ENCODE results near the gene KCNJ4. TPM values are rescaled to one million over a fixed set of nuclear protein-coding genes. Genes with fewer than 3 reads are reported as not detected.

The KCNJ4 gene
- total RNA-seq, 2 experiments from 2014 or later: not detected

Other genes with a start within 250 kb of the KCNJ4 start
- 10 to 100 TPM; 29.8 to 35.5 TPM for gene TMEM184B, start 182.2 kb downstream of the KCNJ4 start, total RNA-seq
- 100 to 1,000 TPM; 110 to 122 TPM for gene CSNK1E, start 137.8 kb downstream of the KCNJ4 start, total RNA-seq
- 1 to 10 TPM in 1 of 2 experiments, under 1 TPM in 1; 0.23 to 1.2 TPM for gene KDELR3, start 12.9 kb upstream of the KCNJ4 start, total RNA-seq
- gene DDX17, start 51.1 kb upstream of the KCNJ4 start, total RNA-seq: 100 to 1,000 TPM; 452 to 527 TPM
- gene DMC1, start 115.0 kb upstream of the KCNJ4 start, total RNA-seq: 10 to 100 TPM; 13.6 to 16.9 TPM
- gene FAM227A, start 201.2 kb upstream of the KCNJ4 start, total RNA-seq: under 1 TPM; 0.12 to 0.40 TPM
- gene CBY1, start 201.4 kb upstream of the KCNJ4 start, total RNA-seq: 10 to 100 TPM; 11.2 to 12.0 TPM
- 10 to 100 TPM; 61.1 to 94.9 TPM for gene TOMM22, start 226.8 kb upstream of the KCNJ4 start, total RNA-seq
- gene JOSD1, start 245.7 kb upstream of the KCNJ4 start, total RNA-seq: 10 to 100 TPM; 74.0 to 77.0 TPM

Measured in activated CD8-positive, alpha-beta memory T cell treated with anti-CD3 and anti-CD28 coated beads, Interleukin-2, amount 10 ng/mL, durations not matched to agents 7 days and 5 days (primary cell).